OCI-LY7 (cell line): ENCODE results near the gene REEP3. TPM values are rescaled to one million over a fixed set of nuclear protein-coding genes. Genes with fewer than 3 reads are reported as not detected.

ENCODE experiments used
- BruUV-seq: library from RNA; stranded (reverse); fragments of 400-500 nt; replicated peaks from 2 replicates; lab custom pipeline; 2021; lab: Mats Ljungman, UMichigan
- CTCF ChIA-PET: fragments of 300-600 bp; sonication (Branson Sonifier 250); formaldehyde crosslinking; loops from one replicate; lab custom pipeline; 2022; ENCODE audit warnings: antibody characterized with exemption; ENCODE audit not compliant: unreplicated experiment; lab: Charles Lee
- POLR2A ChIA-PET: fragments of 300-600 bp; sonication (Branson Sonifier 250); formaldehyde crosslinking; loops from one replicate; lab custom pipeline; 2022; ENCODE audit warnings: antibody characterized with exemption; lab: Charles Lee
- DNase-seq: peaks from one replicate; pipeline ENCODE4 v3.0.0-alpha.2; 2015; ENCODE audit warnings: low spot score
- H2AFZ ChIP-seq: fragments of 200-600 bp; sonication (generic), shearing (Covaris generic); 2 replicates; pipeline ENCODE4 v1.6.1; 2014; ENCODE audit warnings: mild to moderate bottlenecking, antibody characterized with exemption, low read length, moderate library complexity
- H3K27ac ChIP-seq: fragments of 200-600 bp; sonication (generic); 2 replicates; pipeline ENCODE4 v1.5.1; 2014; ENCODE audit warnings: mixed run types, low read depth, mild to moderate bottlenecking, moderate library complexity, low read length, inconsistent platforms; ENCODE audit not compliant: poor library complexity, severe bottlenecking
- H3K36me3 ChIP-seq: fragments of 200-600 bp; sonication (generic); 2 replicates; pipeline ENCODE4 v1.6.1; 2014; ENCODE audit warnings: mild to moderate bottlenecking, antibody characterized with exemption, low read length, moderate library complexity, mixed read lengths; ENCODE audit not compliant: insufficient read depth
- H3K4me1 ChIP-seq: fragments of 200-600 bp; sonication (generic); 2 replicates; pipeline ENCODE4 v1.5.1; 2014; ENCODE audit warnings: mild to moderate bottlenecking, low read length; ENCODE audit not compliant: insufficient read depth, poor library complexity, severe bottlenecking
- H3K4me2 ChIP-seq: fragments of 200-600 bp; sonication (generic); 2 replicates; pipeline ENCODE4 v1.6.1; 2014; ENCODE audit warnings: mild to moderate bottlenecking, low read length
- H3K4me3 ChIP-seq: fragments of 200-600 bp; sonication (generic); 2 replicates; pipeline ENCODE4 v1.5.1; 2014; ENCODE audit warnings: mild to moderate bottlenecking, low read depth, low read length; ENCODE audit not compliant: poor library complexity, severe bottlenecking
- H3K79me2 ChIP-seq: fragments of 200-600 bp; sonication (generic); 2 replicates; pipeline ENCODE4 v1.6.1; 2016; ENCODE audit warnings: low read depth, mild to moderate bottlenecking, low read length, moderate library complexity, mixed read lengths; ENCODE audit not compliant: insufficient read depth
- H3K9me2 ChIP-seq: fragments of 200-600 bp; sonication (generic); 2 replicates; pipeline ENCODE4 v1.6.1; 2016; ENCODE audit warnings: mild to moderate bottlenecking, low read length, mixed read lengths; ENCODE audit not compliant: insufficient read depth
- H3K9me3 ChIP-seq: fragments of 200-600 bp; sonication (generic); 2 replicates; pipeline ENCODE4 v1.6.1; 2014; ENCODE audit warnings: mild to moderate bottlenecking, mixed run types, low read length, mixed read lengths
- H4K20me1 ChIP-seq: fragments of 200-600 bp; sonication (generic); 2 replicates; pipeline ENCODE4 v1.6.1; 2014; ENCODE audit warnings: mild to moderate bottlenecking, antibody characterized with exemption, low read length, moderate library complexity, mixed read lengths; ENCODE audit not compliant: insufficient read depth
- CTCF ChIP-seq: fragments of 200-600 bp; sonication (generic); conservative IDR thresholded peaks from 2 replicates; pipeline ENCODE4 v1.5.1; 2014; ENCODE audit warnings: mild to moderate bottlenecking, antibody characterized with exemption, low read length, moderate library complexity, mixed read lengths
- EZH2phosphoT487 ChIP-seq: fragments of 200-600 bp; sonication (generic); IDR thresholded peaks from 2 replicates; pipeline ENCODE4 v1.6.1; 2018; ENCODE audit warnings: low read depth, borderline replicate concordance, mild to moderate bottlenecking, mixed run types, antibody characterized with exemption, low read length, moderate library complexity, mixed read lengths
- intact Hi-C: fragments of 100-400 bp; cut with micrococcal nuclease; formaldehyde crosslinking; loops from one replicate; pipeline ENCODE4 v1.10.0; 2022; ENCODE audit not compliant: unreplicated experiment
- total RNA-seq, 2 experiments: library from RNA; depleted of rRNA in 1 of 2; stranded (reverse); fragments of >200 nt in 1 of 2; shearing (Covaris generic) in 1 of 2; gene quantifications; 2 replicates each; pipeline ENCODE4 v1.2.3, GENCODE V29; 2014 to 2022

The REEP3 gene
- total RNA-seq, 2 experiments from 2014 or later = 3.6 to 11.0 TPM

- DNase-seq = no peak
- no peak for TF ChIP-seq EZH2phosphoT487
- no peak for TF ChIP-seq CTCF
- H3K79me2 ChIP-seq = peaks cover 10% of the 10 kb centered on the region; the same call in 1 of the 2 replicates
- intact Hi-C loops = loop anchor here (10.0 kb wide), 1 partner anchor 713 kb away; the partner anchor contains the start of gene EGR2
- no peak overlapping the region for H3K27ac ChIP-seq
- ChIA-PET CTCF (no interaction called here), POLR2A (interaction anchor here (0.6 kb wide), 1 partner anchor 143 kb away, joined by 3 read pairs; no protein-coding TSS in a partner anchor)
- H3K4me2 ChIP-seq = no peak overlapping the region
- no peaks in the 10 kb centered on the region for H3K36me3 ChIP-seq
- H3K9me3 ChIP-seq = no peaks in the 10 kb centered on the region
- no peaks in the 10 kb centered on the region for H3K4me1 ChIP-seq
- H4K20me1 ChIP-seq = no peaks in the 10 kb centered on the region
- BruUV-seq = no TSS peak
- H2AFZ ChIP-seq = no peak overlapping the region
- no peaks in the 10 kb centered on the region for H3K9me2 ChIP-seq
- H3K4me3 ChIP-seq = no peak overlapping the region
Measured at GRCh38 chr10:63528084-63528744, 7.0 kb downstream of the REEP3 start.

DNA sequence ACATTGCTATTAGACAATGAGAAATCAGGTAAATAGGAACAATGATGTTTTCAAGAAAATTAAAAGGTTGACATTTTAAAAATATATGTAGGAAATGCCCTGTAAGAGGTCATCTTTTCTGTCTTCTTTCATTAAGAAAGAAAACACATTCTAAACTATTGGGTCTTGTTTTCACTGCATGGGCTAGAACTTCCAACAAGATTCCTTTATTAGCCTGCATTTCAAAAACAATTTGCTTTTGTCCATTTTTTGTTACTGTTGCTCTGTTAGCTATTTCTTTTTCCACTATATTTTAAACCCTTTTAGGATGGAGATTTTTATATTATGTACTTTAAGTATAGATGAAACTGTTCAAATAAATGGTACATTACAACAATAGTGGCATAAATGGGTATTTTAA lies 9.2 kb downstream of the REEP3 start:
- Histone ChIP-seq H3K4me3 (no peak overlapping the region), H3K27ac (no peak overlapping the region), H3K79me2 (peaks cover 10% of the 10 kb centered on the region; the same call in 1 of the 2 replicates), H3K9me2 (no peaks in the 10 kb centered on the region), H3K4me2 (no peak overlapping the region), H4K20me1 (no peaks in the 10 kb centered on the region), H3K4me1 (no peaks in the 10 kb centered on the region), H3K36me3 (no peaks in the 10 kb centered on the region), H3K9me3 (no peaks in the 10 kb centered on the region), H2AFZ (no peak overlapping the region)
- TF ChIP-seq CTCF = no peak
- TF ChIP-seq EZH2phosphoT487 = no peak
- BruUV-seq = no TSS peak
- CTCF ChIA-PET = no interaction called here
- POLR2A ChIA-PET = interaction anchor here (1.2 to 1.8 kb wide), 3 partner anchors 8 to 28 kb away, joined by 3 to 5 read pairs (median 4); no protein-coding TSS in a partner anchor
- intact Hi-C loops = no loop called here
- no peak for DNase-seq

GRCh38 chr10:63534723-63535122 lies 13.5 kb downstream of the REEP3 start:
- no TSS peak for BruUV-seq
- Histone ChIP-seq H3K27ac (no peak overlapping the region), H2AFZ (no peak overlapping the region), H3K79me2 (no peaks in the 10 kb centered on the region), H3K9me3 (no peaks in the 10 kb centered on the region), H3K36me3 (no peaks in the 10 kb centered on the region), H3K4me2 (no peak overlapping the region), H4K20me1 (peaks cover 4% of the 10 kb centered on the region; the same call in 1 of the 2 replicates), H3K4me3 (no peak overlapping the region), H3K4me1 (no peaks in the 10 kb centered on the region), H3K9me2 (no peaks in the 10 kb centered on the region)
- ChIA-PET POLR2A (no interaction called here), CTCF (no interaction called here)
- no peak for DNase-seq
- intact Hi-C loops = no loop called here
- TF ChIP-seq CTCF (no peak), EZH2phosphoT487 (no peak)
